ENCODE results near the gene CLPTM1L.
"Not testable (repeated sequence)": the region's sequence is repeated elsewhere in the genome, so short reads cannot be mapped to it uniquely, and the experiment has no call there.

CLPTM1L gene

DNA sequence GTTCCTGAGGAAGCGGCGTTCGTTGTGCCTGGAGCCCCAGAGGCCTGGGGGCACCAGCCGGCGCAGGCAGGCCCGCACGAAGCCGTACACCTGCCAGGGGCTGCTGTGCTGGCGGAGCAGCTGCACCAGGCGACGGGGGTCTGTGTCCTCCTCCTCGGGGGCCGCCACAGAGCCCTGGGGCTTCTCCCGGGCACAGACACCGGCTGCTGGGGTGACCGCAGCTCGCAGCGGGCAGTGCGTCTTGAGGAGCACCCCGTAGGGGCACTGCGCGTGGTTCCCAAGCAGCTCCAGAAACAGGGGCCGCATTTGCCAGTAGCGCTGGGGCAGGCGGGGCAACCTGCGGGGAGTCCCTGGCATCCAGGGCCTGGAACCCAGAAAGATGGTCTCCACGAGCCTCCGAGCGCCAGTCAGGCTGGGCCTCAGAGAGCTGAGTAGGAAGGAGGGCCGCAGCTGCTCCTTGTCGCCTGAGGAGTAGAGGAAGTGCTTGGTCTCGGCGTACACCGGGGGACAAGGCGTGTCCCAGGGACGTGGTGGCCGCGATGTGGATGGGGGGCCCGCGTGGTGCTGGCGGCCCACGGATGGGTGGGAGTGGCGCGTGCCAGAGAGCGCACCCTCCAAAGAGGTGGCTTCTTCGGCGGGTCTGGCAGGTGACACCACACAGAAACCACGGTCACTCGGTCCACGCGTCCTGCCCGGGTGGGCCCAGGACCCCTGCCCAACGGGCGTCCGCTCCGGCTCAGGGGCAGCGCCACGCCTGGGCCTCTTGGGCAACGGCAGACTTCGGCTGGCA is 51.3 kb downstream of the CLPTM1L start:
- DNase-seq = no peak

DNA sequence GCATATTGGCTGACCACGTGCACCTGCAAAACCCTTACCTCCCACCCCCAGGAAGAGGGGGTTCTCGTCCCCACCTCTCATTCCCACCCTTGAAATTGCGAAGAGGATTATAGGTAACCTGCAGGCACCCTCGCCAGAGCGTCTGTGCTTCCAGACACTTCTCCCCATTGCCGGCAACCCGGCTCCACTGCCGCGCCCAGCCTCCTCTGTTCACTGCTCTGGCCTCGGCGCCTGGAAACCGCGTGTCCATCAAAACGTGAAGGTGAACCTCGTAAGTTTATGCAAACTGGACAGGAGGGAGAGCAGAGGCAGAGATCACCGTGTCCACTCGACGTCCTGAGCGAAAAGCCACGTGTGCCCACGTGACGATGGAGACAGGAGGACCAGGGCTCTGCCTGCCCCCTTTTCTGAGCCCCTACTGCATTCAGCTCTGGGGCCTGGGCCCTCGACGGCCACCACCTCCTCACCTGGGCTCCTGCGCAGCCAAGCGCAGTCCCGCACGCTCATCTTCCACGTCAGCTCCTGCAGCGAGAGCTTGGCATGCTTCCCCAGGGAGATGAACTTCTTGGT is 52.0 kb downstream of the CLPTM1L start:
- no peak for DNase-seq

- no peak for DNase-seq
Measured at GRCh38 chr5:1292139-1292538, 52.8 kb downstream of the CLPTM1L start.

GRCh38 chr5:1291611-1292080 is 53.3 kb downstream of the CLPTM1L start:
- DNase-seq = no peak

GRCh38 chr5:1290956-1291355 is 53.9 kb downstream of the CLPTM1L start:
- not testable (repeated sequence) for DNase-seq

- DNase-seq = not testable (repeated sequence)
Measured at GRCh38 chr5:1289559-1289958, 55.3 kb downstream of the CLPTM1L start.

GRCh38 chr5:1288439-1289335 is 56.2 kb downstream of the CLPTM1L start:
- no peak for DNase-seq

- DNase-seq = no peak
Measured at GRCh38 chr5:1285883-1286291, 59.0 kb downstream of the CLPTM1L start.

DNA sequence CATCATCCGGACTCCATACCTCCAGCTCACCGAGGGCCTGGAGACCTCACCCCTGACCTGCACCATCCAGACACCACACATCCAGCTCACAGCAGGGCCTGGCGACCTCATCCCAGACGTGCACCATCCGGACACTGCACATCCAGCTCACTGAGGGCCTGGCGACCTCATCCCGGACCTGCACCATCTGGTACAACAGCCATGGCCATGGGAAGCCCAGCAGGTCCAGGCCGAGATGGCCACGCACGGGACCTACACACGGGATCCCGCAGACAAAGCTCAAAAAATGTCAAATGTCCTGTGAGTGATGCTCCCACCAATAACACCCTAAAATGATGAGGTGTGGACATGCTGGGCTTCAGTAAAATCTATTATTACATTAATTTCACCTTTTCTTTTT is 59.8 kb downstream of the CLPTM1L start:
- no peak for DNase-seq

GRCh38 chr5:1284336-1284970 is 60.4 kb downstream of the CLPTM1L start:
- not testable (repeated sequence) for DNase-seq

- DNase-seq = not testable (repeated sequence)
Measured at GRCh38 chr5:1283729-1284041, 61.2 kb downstream of the CLPTM1L start.

DNA sequence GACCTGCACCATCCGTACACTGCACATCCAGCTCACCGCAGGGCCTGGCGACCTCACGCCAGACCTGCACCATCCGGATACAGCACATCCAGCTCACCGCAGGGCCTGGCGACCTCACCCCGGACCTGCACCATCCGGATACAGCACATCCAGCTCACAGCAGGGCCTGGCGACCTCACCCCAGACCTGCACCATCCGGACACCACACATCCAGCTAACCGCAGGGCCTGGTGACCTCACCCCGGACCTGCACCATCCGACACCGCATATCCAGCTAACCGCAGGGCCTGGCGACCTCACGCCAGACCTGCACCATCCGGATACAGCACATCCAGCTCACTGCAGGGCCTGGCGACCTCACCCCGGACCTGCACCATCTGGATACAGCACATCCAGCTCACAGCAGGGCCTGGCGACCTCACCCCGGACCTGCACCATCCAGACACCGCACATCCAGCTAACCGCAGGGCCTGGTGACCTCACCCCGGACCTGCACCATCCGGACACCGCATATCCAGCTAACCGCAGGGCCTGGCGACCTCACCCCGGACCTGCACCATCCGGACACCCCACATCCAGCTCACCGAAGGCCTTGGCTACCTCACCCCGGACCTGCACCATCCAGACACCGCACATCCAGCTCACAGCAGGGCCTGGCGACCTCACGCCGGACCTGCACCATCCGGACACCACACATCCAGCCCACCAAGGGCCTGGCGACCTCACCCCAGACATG is 61.7 kb downstream of the CLPTM1L start:
- not testable (repeated sequence) for DNase-seq

- DNase-seq = no peak
Measured at GRCh38 chr5:1282131-1282992, 62.5 kb downstream of the CLPTM1L start.

- no peak for DNase-seq
Measured at GRCh38 chr5:1281038-1281882, 63.6 kb downstream of the CLPTM1L start.

GRCh38 chr5:1280177-1281037 is 64.5 kb downstream of the CLPTM1L start:
- no peak for DNase-seq

DNA sequence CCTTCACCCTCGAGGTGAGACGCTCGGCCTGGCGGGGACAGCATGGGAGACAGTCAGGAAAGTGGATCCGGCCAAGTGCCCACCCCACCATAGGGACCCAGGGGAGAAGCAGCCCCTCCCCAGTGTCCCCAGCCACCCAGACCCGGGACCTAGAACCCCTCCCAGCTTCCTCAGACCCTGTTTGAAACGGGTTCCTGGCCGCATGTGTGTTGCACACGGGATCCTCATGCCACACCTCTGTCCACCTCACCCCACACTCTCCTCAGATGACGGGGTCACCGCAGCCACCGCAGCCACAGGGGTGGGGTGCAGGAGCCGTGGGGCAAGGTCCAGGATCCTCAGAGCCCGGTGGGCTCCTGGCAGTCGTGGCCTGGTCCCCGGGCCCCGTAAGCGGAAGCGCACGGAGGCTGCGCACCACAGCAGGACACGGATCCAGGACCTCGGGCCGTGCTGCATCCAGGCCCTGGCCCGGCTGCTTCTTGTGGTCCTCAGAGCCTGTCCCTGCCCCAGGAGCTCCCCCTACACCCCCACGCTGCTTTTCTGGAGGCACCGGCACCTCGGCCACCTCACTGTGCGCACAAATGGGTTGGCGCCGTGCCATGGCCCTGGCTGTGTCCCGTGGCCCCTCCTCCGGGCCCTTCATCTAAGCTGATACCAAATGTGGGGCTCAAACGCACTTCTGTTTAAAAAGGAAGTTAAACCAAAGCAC is 65.3 kb downstream of the CLPTM1L start:
- DNase-seq = no peak
